KMS-11 (cell line): Measurements from ENCODE around the gene BTBD16.

Experiments used
- H2AFZ ChIP-seq: fragments of 200-600 bp; sonication (generic); 2 replicates; pipeline ENCODE4 v1.6.1; 2016; ENCODE audit warnings: antibody characterized with exemption, mixed run types, low read depth
- H3K27ac ChIP-seq: fragments of 200-600 bp; sonication (generic); 2 replicates; pipeline ENCODE4 v1.6.1; 2016; ENCODE audit warnings: mild to moderate bottlenecking, mixed run types
- H3K27me3 ChIP-seq: fragments of 200-600 bp; sonication (generic); 2 replicates; pipeline ENCODE4 v1.6.1; 2017; ENCODE audit warnings: mild to moderate bottlenecking, low read depth, mixed run types, moderate library complexity; ENCODE audit not compliant: insufficient read depth
- H3K36me3 ChIP-seq: fragments of 200-600 bp; sonication (generic); 2 replicates; pipeline ENCODE4 v1.6.1; 2017; ENCODE audit warnings: mild to moderate bottlenecking, mixed run types; ENCODE audit not compliant: insufficient read depth
- H3K4me1 ChIP-seq: fragments of 200-600 bp; sonication (generic); 2 replicates; pipeline ENCODE4 v1.6.1; 2016; ENCODE audit warnings: mild to moderate bottlenecking, low read depth, mixed run types; ENCODE audit not compliant: poor library complexity, severe bottlenecking
- H3K4me2 ChIP-seq: fragments of 200-600 bp; sonication (generic); 2 replicates; pipeline ENCODE4 v1.7.0; 2016; ENCODE audit warnings: mild to moderate bottlenecking, mixed run types
- H3K4me3 ChIP-seq: fragments of 200-600 bp; sonication (generic); IDR thresholded peaks from 2 replicates; pipeline ENCODE4 v1.6.1; 2017; ENCODE audit warnings: low read depth, low read length, mixed read lengths; ENCODE audit not compliant: insufficient read depth
- H3K79me2 ChIP-seq: fragments of 200-600 bp; sonication (generic); 2 replicates; pipeline ENCODE4 v1.6.1; 2016; ENCODE audit warnings: low read depth, mixed run types; ENCODE audit not compliant: insufficient read depth
- H3K9ac ChIP-seq: fragments of 200-600 bp; sonication (generic); 2 replicates; pipeline ENCODE4 v1.6.1; 2016; ENCODE audit warnings: mild to moderate bottlenecking, mixed run types
- H4K20me1 ChIP-seq: fragments of 200-600 bp; sonication (generic); 2 replicates; pipeline ENCODE4 v1.6.1; 2016; ENCODE audit warnings: mild to moderate bottlenecking, mixed run types; ENCODE audit not compliant: insufficient read depth
- TF ChIP-seq, protein P1 (sequence below): fragments of 200-600 bp; sonication (generic); conservative IDR thresholded peaks from 2 replicates; pipeline ENCODE4 v1.6.1; 2017; ENCODE audit warnings: low read depth, mild to moderate bottlenecking, antibody characterized with exemption, low read length, moderate library complexity, mixed read lengths

BTBD16 gene

DNA sequence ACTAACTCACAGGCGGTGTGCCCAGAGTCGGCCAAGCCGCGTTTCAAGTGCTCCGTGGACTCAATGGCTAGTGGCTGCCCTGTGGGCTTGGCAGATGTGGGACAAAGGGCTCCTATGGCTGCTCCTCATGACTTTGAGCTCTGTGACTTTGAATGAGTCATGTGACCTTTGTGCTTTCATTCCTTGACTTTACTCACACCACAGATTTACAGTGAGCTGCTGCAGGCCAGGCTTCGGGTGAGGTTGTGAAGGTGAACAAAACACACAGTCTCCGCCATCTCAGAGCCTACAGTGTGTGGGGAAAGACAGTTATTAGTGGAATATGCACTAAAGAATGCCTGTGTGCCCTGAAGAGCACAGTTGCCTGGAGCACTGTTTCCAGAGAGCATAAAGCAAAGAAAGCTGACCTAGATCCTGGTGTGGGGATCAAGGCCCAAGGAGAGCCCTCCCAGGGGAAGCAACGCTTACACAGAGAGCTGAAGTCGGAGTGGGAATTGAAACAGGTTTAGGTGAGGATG is 73.7 kb downstream of the BTBD16 start:
- H2AFZ ChIP-seq = no peak overlapping the region
- no peaks in the 10 kb centered on the region for H3K79me2 ChIP-seq
- H3K4me1 ChIP-seq = no peaks in the 10 kb centered on the region
- no peak overlapping the region for H3K4me2 ChIP-seq
- no peaks in the 10 kb centered on the region for H4K20me1 ChIP-seq
- no peaks in the 10 kb centered on the region for H3K27me3 ChIP-seq
- no peak overlapping the region for H3K9ac ChIP-seq
- no peak overlapping the region for H3K27ac ChIP-seq
- no peaks in the 10 kb centered on the region for H3K36me3 ChIP-seq
- TF ChIP-seq, protein P1, sequence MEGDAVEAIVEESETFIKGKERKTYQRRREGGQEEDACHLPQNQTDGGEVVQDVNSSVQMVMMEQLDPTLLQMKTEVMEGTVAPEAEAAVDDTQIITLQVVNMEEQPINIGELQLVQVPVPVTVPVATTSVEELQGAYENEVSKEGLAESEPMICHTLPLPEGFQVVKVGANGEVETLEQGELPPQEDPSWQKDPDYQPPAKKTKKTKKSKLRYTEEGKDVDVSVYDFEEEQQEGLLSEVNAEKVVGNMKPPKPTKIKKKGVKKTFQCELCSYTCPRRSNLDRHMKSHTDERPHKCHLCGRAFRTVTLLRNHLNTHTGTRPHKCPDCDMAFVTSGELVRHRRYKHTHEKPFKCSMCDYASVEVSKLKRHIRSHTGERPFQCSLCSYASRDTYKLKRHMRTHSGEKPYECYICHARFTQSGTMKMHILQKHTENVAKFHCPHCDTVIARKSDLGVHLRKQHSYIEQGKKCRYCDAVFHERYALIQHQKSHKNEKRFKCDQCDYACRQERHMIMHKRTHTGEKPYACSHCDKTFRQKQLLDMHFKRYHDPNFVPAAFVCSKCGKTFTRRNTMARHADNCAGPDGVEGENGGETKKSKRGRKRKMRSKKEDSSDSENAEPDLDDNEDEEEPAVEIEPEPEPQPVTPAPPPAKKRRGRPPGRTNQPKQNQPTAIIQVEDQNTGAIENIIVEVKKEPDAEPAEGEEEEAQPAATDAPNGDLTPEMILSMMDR = no peak
- no peak overlapping the region for H3K4me3 ChIP-seq

DNA sequence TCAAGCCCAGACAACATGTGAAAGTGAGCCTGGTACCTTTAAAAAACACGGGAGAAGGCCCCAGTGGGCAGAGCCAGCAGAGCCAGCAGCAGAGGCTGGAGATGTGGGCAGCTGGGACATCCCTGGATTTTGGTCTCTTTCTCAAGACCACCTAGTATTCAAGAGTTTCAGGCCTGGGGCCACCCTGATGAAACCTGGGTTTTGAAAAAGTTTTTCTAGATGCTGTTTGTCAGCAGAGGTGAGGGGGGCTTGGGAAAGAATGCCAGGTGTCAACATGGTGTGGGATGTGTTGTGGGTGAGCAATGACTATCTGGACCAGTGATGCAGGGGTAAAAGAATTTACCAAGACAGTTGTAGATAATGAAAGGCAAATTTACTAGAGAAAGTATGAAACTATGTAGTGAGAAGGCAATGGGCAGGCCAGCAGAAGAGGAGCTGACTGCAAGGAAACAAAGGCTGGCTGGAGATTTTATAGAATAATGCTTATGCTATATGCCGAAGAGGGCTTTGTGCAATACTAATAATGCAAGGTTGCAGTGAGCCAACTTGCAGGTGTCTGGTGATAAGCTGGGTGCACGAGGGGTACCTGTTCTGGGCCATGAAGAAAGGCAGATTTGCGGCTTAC is 75.3 kb downstream of the BTBD16 start:
- Histone ChIP-seq H3K9ac (no peak overlapping the region), H3K27me3 (no peaks in the 10 kb centered on the region), H4K20me1 (no peaks in the 10 kb centered on the region), H3K79me2 (no peaks in the 10 kb centered on the region), H3K36me3 (no peaks in the 10 kb centered on the region), H3K4me1 (no peaks in the 10 kb centered on the region), H3K27ac (no peak overlapping the region), H3K4me2 (no peak overlapping the region), H3K4me3 (no peak overlapping the region), H2AFZ (no peak overlapping the region)
- TF ChIP-seq, protein P1 = no peak

DNA sequence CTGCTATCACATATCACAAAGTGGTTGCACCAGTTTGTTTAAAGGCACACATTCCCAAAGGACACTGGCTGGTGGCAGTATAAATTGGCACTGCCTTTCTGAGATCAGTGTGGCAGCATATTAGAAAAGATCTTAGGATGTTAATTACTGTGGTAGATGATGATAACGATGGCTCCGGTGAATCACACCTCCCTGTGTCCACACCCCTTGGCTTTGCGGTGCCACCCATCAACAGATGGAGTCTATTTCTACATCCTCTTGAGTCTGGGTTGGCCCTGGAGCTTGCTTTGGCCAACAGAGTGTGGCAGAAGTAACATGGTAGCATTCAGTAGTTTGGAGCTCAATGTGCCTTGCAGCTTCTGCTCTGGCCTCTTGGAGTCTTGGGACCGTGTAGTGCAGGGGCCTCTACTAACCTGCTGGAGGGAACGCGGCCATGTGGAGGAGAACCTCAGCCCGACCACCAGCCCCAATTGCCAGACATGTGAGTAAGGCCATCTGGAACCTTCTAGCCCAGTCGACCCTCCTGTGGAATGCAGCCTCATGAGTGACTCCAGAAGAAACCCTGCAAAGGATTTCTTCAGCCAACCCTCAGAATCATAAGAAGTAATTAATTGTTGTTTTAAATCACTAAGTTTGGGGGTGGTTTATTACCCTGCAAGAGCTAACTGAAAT is 76.2 kb downstream of the BTBD16 start:
- Histone ChIP-seq H3K79me2 (no peaks in the 10 kb centered on the region), H3K27ac (no peak overlapping the region), H2AFZ (no peak overlapping the region), H3K4me1 (no peaks in the 10 kb centered on the region), H3K9ac (no peak overlapping the region), H4K20me1 (no peaks in the 10 kb centered on the region), H3K4me3 (no peak overlapping the region), H3K4me2 (no peak overlapping the region), H3K27me3 (no peaks in the 10 kb centered on the region), H3K36me3 (no peaks in the 10 kb centered on the region)
- TF ChIP-seq, protein P1 = no peak

DNA sequence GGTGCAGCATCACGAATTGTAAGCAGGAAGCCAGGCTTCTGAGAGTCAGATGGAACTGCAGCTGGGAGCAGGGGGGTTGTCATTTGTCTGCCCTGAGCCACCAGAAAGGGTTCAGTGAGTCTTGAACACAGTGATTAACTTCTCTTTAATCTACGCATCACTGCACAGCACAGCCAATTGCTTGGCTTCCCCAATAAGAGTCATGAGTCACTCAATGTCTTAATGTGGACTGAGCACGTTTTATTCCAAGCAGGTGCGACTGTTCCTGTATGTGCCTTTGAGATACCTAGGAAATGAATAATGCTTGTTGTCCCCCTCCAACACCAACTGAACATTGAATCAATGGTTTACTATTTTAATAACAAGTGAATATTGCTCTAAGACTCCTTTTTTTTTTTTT is 77.4 kb downstream of the BTBD16 start:
- Histone ChIP-seq H3K4me1 (no peaks in the 10 kb centered on the region), H4K20me1 (no peaks in the 10 kb centered on the region), H3K9ac (no peak overlapping the region), H3K27ac (no peak overlapping the region), H3K27me3 (no peaks in the 10 kb centered on the region), H3K36me3 (no peaks in the 10 kb centered on the region), H3K4me2 (no peak overlapping the region), H3K79me2 (no peaks in the 10 kb centered on the region), H3K4me3 (no peak overlapping the region), H2AFZ (no peak overlapping the region)
- TF ChIP-seq, protein P1 = no peak
